ENCODE measurements around the gene RNF31.
A peak's percentile ranks its signal among the peaks of the same experiment; 100 is the strongest.
"Not testable (repeated sequence)": the region's sequence is repeated elsewhere in the genome, so short reads cannot be mapped to it uniquely, and the experiment has no call there.

Gene RNF31

GRCh38 chr14:24146978-24147760 is at the start of gene RNF31:
Gene RNF31 (plus strand): TSS chr14:24147498. CDS start chr14:24147699, 201 bp downstream.
- DNase-seq, result peak; percentile 86

GRCh38 chr14:24098229-24098926 is 48.9 kb upstream of the RNF31 start:
- DNase-seq, result no peak

GRCh38 chr14:24098927-24099813 is 48.1 kb upstream of the RNF31 start:
- DNase-seq, result no peak

- no peak for DNase-seq
Measured at GRCh38 chr14:24100197-24100981, 46.9 kb upstream of the RNF31 start.

GRCh38 chr14:24100982-24101494 is 46.3 kb upstream of the RNF31 start:
- DNase-seq, result no peak

DNA sequence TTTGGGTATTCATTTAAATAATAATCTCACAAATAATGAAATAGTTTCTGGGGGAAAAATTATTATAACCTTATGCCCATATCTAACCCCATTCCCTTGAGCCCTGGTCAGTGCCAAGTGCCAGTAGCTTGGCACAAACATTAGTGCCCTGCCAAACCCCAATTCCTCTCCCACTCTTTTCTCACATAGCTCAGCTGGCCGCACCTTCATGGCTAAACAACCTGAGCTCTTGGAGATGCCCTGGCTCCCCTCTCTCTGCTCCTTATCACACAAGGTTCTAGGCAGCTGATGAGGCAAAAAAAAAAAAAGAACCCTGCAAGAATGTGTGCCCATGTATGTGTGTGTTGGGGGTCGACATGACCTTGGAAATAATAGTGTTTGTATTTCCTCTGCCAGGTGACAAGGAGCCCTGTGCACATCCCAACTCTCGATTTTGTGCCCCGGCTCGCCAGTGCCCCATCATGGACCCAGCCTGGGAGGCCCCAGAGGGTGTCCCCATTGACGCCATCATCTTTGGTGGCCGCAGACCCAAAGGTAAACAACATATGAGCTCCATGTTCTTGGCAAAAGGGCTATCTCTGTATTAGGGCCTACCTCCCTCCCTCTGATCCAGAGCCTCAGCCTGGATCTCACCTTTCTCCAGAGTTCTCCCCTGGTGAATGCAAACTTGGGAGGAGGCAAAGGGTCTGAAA is 44.8 kb upstream of the RNF31 start:
- DNase-seq, result no peak

GRCh38 chr14:24103451-24103850 is 43.8 kb upstream of the RNF31 start:
- no peak for DNase-seq

- not testable (repeated sequence) for DNase-seq
Measured at GRCh38 chr14:24105609-24106239, 41.6 kb upstream of the RNF31 start.

GRCh38 chr14:24106672-24107271 is 40.5 kb upstream of the RNF31 start:
- no peak for DNase-seq

DNA sequence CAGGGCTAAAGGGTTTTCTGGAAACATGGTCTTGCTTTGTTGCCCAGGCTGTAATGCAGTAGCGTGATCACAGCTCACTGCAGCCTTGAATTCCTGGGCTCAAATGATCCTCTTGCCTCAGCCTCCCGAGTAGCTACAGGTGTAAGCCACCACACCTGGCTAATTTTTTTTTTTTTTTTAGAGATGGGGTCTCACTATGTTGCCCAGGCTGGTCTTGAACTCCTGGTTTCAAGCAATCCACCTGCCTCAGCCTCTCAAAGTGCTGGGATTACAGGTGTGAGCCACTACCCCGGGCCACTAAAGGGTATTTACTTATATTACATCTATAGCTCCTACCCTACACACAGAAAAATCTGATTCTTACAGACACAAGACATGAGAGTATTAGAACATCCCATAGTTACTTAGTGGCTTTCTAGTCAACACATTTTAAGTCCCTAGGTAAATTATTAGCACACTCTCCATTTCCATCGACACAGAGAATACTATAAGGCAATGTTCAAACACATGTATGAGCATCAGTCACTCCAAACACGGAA is 38.9 kb upstream of the RNF31 start:
- no peak for DNase-seq

DNA sequence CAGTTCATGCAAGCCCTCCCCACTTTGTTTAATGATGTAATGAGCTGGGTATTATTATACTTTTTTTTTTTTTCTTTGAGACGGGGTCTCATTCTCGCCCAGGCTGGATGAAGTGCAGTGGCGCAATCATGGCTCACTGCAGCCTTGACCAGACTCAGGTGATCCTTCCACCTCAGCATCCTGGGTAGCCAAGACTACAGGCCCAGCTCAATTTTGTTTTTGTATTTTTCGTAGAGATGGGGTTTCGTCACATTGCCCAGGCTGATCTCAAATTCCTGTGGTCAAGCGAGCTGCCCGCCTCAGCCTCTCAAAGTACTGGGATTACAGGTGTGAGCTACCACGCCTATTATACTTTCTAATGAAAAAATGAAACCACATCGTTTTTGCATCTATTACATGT is 37.2 kb upstream of the RNF31 start:
- DNase-seq, result no peak

DNA sequence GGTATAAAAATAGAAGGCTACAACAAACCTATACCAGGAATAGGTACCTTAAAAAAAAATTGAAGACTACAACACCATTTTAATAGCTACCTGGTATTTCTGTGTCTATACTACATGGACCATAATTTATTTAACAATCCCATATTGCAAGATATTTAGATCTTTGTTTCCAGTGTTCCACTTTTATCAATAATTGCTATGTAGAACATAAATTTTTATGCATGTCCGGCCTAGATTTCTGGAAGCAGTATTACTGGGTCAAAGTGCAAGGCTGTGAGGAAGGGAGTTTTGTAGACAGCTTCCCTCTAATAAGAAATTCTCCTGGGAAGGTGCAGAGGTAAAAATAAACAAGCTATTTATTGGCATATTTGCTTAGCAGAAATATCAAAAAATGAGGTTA is 36.8 kb upstream of the RNF31 start:
- DNase-seq, result no peak

- no peak for DNase-seq
Measured at GRCh38 chr14:24113379-24113800, 33.9 kb upstream of the RNF31 start.

DNA sequence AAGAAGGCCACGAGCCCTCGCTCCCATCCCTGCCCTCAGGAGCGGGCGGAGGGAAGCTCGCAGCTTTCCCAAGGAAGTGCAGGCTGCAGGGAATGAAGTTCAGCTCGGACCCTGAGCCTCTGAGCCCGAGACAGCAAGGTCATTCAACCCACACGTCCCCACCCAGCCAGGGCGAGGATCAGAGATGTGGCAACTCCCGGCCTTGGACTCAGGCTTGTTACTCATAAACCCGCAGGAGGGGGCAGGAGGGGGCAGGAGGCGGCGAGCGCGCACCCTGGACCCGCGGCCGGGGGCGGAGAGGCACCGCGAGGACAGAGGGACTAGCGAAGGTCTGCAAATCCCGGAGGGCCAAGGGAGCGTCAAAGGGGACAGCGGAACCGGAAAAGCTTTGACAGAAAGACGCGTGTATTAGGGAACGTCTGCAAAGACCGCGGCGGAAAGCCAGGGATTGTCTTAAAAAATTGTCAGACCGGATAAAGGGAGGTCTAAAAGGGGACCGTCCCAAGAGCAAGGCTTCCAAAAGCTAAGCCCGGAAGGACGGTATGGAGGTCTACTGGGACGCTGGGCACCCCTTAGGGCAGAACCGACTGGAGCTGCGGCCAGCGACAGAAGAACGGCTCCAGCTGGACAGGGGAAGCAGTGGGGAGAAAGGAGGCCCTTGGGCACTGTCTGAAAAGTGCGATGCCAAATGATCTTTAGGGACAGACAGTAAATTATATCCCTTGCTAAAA is 33.3 kb upstream of the RNF31 start:
- peak; percentile 74 for DNase-seq

GRCh38 chr14:24114532-24115421 is 32.5 kb upstream of the RNF31 start, which contains the start of the genes DCAF11 and NRL:
Gene DCAF11 (plus strand): TSS chr14:24114777. CDS start chr14:24115595, 818 bp downstream.
Gene NRL (minus strand): TSS chr14:24114949. CDS start chr14:24082848, 32,101 bp downstream.
- DNase-seq, result peak; percentile 96

- DNase-seq, result no peak
Measured at GRCh38 chr14:24115422-24116127, 31.7 kb upstream of the RNF31 start.

DNA sequence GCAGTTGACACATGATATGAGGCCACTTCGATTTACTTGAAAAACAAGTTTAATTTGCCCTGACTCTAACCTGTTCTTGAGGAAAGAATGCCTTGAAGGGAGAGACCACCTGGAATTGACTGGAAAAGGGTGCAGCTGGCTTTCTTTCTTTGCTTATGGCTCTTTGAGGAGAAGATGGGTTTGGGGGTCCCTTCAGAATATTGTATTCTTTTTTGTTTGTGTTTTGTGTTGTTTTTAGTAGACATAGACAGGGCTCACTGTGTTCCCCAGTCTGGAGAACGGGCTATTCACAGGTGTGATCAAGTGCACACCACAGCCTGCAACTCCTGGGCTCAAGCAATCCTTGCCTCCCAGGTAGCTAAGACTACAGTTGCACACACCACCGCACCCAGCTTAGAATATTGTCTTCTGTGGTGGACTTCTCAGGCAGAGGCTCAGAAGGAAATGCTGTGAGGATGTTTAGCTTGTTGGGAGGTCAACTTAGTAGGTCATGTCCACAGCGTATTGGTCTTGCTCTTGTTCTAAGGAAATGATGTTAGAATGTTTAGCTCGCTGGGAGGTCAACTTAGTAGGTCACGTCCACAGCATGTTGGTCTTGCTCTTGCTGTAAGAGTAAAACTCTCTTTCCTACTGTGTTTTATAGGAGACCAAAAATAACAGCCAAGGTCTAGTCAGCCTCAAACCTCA is 31.0 kb upstream of the RNF31 start:
- DNase-seq, result no peak
